Central memory CD8-positive, alpha-beta T cell (primary cell): ENCODE results near the gene PRPF6.
A peak's percentile ranks its signal among the peaks of the same experiment; 100 is the strongest.

Experiments used
- ATAC-seq: fragments of 150-1000 bp; cut with Tn5 transposase; replicated peaks from 2 replicates; pipeline ENCODE4 v1.10.0; 2022; ENCODE audit warnings: mild to moderate bottlenecking, moderate FRiP score, moderate number of reproducible peaks; ENCODE audit not compliant: poor library complexity, severe bottlenecking; ENCODE audit errors: extremely low read depth
- DNase-seq, 2 donors: peaks; one replicate each; pipeline ENCODE4 v3.0.0; 2021; ENCODE audit warnings: low spot score in 2 of 2
- H3K27ac Mint-ChIP-seq: one replicate; pipeline ENCODE4 v1.8.0; 2022; ENCODE audit warnings: low read depth, mild to moderate bottlenecking, moderate library complexity, mixed read lengths
- H3K27me3 Mint-ChIP-seq: one replicate; pipeline ENCODE4 v1.8.0; 2022; ENCODE audit warnings: mixed read lengths
- H3K36me3 Mint-ChIP-seq: one replicate; pipeline ENCODE4 v1.8.0; 2022; ENCODE audit warnings: mild to moderate bottlenecking, moderate library complexity, mixed read lengths; ENCODE audit not compliant: insufficient read depth
- H3K4me1 Mint-ChIP-seq: one replicate; pipeline ENCODE4 v1.8.0; 2022; ENCODE audit warnings: mixed read lengths
- H3K4me3 Mint-ChIP-seq: one replicate; pipeline ENCODE4 v1.8.0; 2022; ENCODE audit warnings: mild to moderate bottlenecking, moderate library complexity, mixed read lengths
- H3K9me3 Mint-ChIP-seq: one replicate; pipeline ENCODE4 v1.8.0; 2022; ENCODE audit warnings: mixed read lengths

PRPF6 gene

DNA sequence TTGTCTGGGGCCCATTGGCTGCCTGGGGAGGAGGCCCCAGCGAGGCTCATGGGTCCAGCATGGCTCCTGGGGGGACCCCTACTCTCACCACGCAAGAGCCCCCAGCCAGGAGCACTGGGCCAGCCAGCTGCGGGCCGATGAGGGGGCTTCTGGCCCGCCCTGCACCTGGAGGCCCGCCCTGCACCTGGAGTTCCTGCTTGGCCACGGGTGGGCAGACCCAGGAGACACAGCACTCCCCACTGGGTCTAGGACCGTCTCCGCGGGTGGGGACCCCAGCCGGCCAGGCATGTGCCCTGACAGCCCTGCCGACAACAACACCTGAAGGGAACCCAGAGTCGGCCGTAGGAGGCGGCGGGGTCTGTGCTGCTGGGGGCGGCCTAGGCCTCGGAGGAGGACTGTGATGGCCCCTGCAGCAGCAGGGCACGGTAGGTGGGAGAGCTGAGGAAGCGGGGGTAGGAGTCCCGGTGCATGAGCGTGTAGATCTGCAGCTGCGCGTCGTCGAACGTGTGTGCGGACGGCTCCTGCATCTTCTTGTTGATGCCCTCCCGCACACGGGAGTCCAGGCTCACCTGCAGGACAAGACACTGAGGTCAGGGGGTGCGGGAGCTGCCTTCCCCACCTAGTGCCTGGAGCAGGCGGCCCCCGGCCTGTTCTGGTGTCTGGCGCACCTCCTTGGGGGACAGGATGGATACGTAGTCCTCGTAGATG, 92.7 kb downstream of the PRPF6 start:
- no peak overlapping the region for H3K4me3 Mint-ChIP-seq
- no peaks in the 10 kb centered on the region for H3K9me3 Mint-ChIP-seq
- ATAC-seq (no peak), DNase-seq (no peak)
- H3K27me3 Mint-ChIP-seq: no peaks in the 10 kb centered on the region
- H3K36me3 Mint-ChIP-seq: peaks cover 15% of the 10 kb centered on the region
- no peak overlapping the region for H3K27ac Mint-ChIP-seq
- peaks cover 19% of the 10 kb centered on the region for H3K4me1 Mint-ChIP-seq

DNA sequence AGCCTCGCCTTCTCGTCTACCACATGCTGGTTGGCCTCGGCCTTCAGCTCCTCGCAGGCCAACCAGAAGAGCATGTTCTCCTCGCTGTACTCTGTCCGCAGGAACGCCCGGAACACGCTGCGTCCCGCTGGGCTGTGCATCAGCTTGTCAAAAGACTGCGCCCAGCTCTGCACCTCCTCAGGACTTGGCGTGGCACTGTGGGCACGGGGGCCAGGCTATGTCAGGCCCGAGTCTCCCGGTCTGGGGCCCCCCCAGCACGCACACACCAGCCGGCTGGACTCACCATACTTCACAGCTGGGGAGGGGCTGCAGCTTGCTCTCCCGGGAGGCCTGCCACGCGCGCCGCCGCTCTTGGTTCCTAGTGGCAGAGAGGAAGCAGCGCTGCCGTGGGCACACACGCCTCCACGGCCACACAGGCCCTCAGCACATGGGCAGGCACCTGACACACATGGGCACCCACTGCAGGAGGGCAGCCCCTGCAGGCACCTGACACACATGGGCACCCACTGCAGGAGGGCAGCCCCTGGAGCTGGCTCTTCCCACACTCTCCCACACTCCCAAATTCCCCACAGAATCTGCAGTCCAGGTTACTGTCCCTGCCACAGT, 93.4 kb downstream of the PRPF6 start:
- no peak for DNase-seq
- H3K4me3 Mint-ChIP-seq: no peak overlapping the region
- H3K27me3 Mint-ChIP-seq: no peaks in the 10 kb centered on the region
- H3K4me1 Mint-ChIP-seq: peaks cover 24% of the 10 kb centered on the region
- no peaks in the 10 kb centered on the region for H3K9me3 Mint-ChIP-seq
- H3K27ac Mint-ChIP-seq: no peak overlapping the region
- no peak for ATAC-seq
- peaks cover 11% of the 10 kb centered on the region for H3K36me3 Mint-ChIP-seq

DNA sequence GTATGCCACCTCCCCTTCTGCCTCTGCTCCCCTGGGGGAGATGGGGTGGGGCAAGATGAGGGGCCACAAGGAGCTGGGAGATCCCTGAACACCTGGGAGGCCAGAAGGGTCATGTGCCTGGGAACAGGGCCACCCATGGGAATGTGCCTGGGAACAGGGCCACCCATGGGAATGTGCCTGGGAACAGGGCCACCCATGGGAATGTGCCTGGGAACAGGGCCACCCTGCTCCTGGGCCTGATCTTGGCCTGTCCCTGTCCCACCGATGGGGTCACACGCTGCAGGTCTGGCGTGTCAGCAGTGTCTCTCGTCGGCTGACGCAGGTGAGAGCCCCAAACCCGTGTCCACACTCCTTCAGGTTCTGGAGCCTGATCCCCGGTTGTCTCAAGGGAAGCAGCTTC, 94.0 kb downstream of the PRPF6 start:
- Mint-ChIP-seq H3K36me3 (peaks cover 12% of the 10 kb centered on the region), H3K4me3 (no peak overlapping the region), H3K9me3 (no peaks in the 10 kb centered on the region)

DNA sequence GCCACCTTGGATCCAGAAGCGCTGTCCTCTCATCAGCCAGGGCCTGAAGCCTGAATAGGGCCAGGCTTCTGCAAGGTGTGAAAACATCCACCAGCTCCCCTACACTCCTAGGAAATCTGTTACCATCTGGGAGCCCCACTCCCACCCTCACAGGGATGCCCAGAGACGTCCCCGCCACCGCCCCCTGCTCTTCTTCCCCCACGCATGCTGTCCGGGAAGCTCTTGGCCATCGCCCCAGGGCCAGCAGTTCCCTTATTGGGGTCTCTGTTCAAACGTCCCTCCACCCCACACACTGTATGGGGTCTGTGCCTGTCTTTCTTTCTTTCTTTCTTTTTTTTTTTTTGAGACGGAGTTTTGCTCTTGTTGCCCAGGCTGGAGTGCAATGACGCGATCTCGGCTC, 94.6 kb downstream of the PRPF6 start:
- no peak for ATAC-seq
- peaks cover 13% of the 10 kb centered on the region for H3K36me3 Mint-ChIP-seq
- no peaks in the 10 kb centered on the region for H3K27me3 Mint-ChIP-seq
- H3K9me3 Mint-ChIP-seq: no peaks in the 10 kb centered on the region
- peaks cover 29% of the 10 kb centered on the region for H3K4me1 Mint-ChIP-seq
- peak overlapping the region; percentile 71 for H3K27ac Mint-ChIP-seq
- DNase-seq: no peak
- H3K4me3 Mint-ChIP-seq: peak overlapping the region; percentile 93

More for the DNA sequence above, 94.0 kb downstream of the PRPF6 start:
- no peak for ATAC-seq
- peak overlapping the region; percentile 71 for H3K27ac Mint-ChIP-seq
- no peak for DNase-seq
- H3K27me3 Mint-ChIP-seq: no peaks in the 10 kb centered on the region
- H3K4me1 Mint-ChIP-seq: peaks cover 24% of the 10 kb centered on the region

DNA sequence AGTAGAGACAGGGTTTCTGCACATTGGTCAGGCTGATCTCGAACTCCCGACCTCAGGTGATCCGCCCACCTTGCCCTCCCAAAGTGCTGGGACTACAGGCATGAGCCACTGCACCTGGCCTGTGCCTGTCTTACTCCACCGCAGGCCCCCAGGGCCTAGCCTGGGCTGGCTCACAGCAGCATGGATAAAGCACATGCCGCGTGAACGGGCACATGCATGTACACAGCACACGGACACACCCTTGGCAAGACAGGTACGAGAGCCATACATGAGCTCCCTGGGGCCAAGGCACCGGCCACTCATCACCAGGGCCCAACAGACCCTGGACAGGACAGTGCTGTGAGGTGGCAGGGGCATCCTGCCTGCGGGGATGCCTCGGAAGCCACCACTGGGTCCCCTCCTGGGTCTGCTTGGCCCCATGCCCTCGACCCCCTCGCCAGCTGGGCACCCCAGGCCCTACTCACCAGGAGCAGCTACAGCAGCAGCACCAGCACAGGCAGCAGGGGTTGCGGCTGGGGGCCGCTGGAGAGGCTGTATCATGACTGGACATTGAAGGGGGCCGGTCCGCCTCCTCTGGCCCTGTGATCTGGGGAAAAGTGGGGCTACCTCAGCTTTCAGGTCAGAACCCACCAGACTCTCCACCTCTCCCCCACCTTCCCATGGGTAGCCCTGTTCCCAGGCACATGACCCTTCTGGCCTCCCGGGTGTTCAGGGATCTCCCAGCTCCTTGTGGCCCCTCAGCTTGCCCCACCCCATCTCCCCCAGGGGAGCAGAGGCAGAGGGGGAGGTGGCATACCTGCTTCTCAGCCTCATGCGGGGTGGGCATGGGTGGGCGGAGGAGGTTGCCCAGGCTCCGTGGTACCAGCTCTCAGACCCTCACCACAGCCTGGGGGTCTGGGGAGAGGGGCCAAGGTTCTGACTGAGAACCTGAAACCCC, 95.4 kb downstream of the PRPF6 start:
- DNase-seq: no peak
- no peak for ATAC-seq
- Mint-ChIP-seq H3K9me3 (no peaks in the 10 kb centered on the region), H3K4me1 (peaks cover 33% of the 10 kb centered on the region), H3K4me3 (peak overlapping the region; percentile 93), H3K36me3 (peaks cover 13% of the 10 kb centered on the region), H3K27ac (peak overlapping the region; percentile 71), H3K27me3 (no peaks in the 10 kb centered on the region)

DNA sequence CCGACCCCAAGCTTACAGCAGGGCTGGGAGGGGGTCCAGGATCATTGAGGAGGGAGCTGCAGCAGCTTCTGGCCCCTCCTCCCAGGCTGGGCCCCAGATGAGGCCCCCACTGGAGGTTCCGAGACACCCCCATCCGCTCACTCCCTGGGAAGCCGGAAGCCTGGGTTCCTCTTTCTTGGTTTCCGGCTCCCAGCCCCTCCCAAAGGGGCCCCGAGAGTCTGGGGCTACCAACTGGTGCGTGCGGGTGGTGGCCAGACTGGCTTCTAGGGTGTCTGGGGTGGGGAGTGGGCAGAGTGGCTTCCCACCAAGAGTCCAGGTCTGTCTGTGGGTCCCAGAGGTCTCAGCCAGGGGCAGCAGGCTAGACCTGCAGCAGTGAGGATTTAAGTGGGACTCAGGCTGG, 96.2 kb downstream of the PRPF6 start:
- Mint-ChIP-seq H3K27ac (peak overlapping the region; percentile 41), H3K4me3 (peak overlapping the region; percentile 93), H3K36me3 (peaks cover 13% of the 10 kb centered on the region), H3K4me1 (peaks cover 40% of the 10 kb centered on the region), H3K9me3 (no peaks in the 10 kb centered on the region), H3K27me3 (no peaks in the 10 kb centered on the region)
- ATAC-seq (no peak), DNase-seq (no peak)

DNA sequence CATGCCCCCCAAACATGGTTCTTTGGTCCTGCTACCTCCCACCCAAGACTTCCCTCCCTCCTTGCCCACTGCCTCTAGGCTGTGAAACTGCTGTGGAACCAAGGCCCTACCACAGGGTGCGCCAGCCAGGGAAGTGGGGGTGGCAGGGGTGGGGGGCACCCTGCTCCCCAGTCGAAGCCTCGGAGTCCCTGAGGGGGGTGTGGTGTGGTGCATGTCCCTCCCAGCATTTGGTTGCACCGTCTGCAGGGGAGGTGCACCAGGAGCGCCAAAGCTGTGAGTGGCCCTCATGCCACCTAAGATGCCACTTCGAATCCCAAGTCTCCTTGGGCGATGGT, 96.6 kb downstream of the PRPF6 start:
- no peaks in the 10 kb centered on the region for H3K27me3 Mint-ChIP-seq
- H3K4me1 Mint-ChIP-seq: peaks cover 44% of the 10 kb centered on the region
- peak overlapping the region; percentile 93 for H3K4me3 Mint-ChIP-seq
- ATAC-seq (peak; percentile 4), DNase-seq (no peak)
- H3K36me3 Mint-ChIP-seq: peaks cover 13% of the 10 kb centered on the region
- no peaks in the 10 kb centered on the region for H3K9me3 Mint-ChIP-seq
- H3K27ac Mint-ChIP-seq: peak overlapping the region; percentile 70

DNA sequence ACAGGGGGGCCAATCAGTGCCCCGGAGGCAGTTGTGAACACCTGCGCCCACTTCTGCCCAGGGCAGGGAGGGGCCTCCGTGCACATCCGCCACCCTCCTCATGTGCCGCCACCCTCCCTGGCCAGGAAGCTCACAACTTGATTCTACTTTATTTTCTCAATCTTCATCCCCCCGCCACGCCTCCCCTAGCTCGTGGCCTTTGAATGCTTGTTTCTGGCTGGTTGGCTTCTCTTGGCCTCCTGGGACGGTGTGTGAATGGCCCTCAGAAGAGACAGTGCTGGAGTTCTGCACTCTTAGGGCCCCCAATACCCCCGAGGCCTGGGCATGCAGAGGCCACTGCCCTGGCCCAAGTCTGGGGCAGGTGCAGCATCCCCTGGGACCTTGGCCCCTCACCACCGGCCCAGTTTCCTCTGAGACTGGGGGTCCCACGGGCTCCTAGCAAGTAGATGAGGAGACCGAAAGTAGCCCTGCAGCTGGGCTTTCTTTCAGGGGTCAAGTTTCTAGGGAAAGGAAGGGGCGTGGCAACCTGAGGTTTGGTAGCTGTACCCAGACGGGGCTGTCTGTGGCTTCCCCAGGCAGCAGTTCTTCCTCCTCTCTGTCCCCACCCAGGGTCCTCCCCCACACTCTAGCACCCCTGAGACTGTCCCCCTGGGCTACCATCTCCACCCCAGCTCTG, 97.1 kb downstream of the PRPF6 start:
- no peaks in the 10 kb centered on the region for H3K27me3 Mint-ChIP-seq
- peak overlapping the region; percentile 93 for H3K4me3 Mint-ChIP-seq
- H3K9me3 Mint-ChIP-seq: no peaks in the 10 kb centered on the region
- peaks cover 49% of the 10 kb centered on the region for H3K4me1 Mint-ChIP-seq
- ATAC-seq (peak; percentile 66), DNase-seq (peak; percentile 49 to 59)
- H3K27ac Mint-ChIP-seq: peak overlapping the region; percentile 70
- H3K36me3 Mint-ChIP-seq: peaks cover 13% of the 10 kb centered on the region

DNA sequence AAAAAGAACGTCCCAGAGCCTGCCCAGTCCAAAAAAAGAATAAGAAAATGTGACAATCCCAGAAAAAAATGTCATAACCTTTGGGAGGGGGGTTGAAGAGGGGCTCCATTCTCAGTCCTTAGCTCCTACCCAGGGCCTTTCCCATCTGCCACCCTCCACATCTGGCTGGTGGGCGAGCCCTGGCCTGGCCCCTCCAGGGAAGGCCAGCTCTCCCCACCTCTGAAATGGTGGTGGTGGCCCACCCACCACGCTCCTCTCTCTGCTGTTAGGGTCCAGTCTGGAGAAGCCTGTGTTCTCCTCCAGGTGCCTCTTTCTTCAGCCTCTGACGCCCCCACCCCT, 98.0 kb downstream of the PRPF6 start:
- H3K36me3 Mint-ChIP-seq: peaks cover 14% of the 10 kb centered on the region
- H3K4me1 Mint-ChIP-seq: peaks cover 52% of the 10 kb centered on the region
- DNase-seq (no peak), ATAC-seq (no peak)
- H3K27ac Mint-ChIP-seq: peak overlapping the region; percentile 70
- H3K4me3 Mint-ChIP-seq: peak overlapping the region; percentile 93
- H3K9me3 Mint-ChIP-seq: no peaks in the 10 kb centered on the region
- H3K27me3 Mint-ChIP-seq: no peaks in the 10 kb centered on the region

DNA sequence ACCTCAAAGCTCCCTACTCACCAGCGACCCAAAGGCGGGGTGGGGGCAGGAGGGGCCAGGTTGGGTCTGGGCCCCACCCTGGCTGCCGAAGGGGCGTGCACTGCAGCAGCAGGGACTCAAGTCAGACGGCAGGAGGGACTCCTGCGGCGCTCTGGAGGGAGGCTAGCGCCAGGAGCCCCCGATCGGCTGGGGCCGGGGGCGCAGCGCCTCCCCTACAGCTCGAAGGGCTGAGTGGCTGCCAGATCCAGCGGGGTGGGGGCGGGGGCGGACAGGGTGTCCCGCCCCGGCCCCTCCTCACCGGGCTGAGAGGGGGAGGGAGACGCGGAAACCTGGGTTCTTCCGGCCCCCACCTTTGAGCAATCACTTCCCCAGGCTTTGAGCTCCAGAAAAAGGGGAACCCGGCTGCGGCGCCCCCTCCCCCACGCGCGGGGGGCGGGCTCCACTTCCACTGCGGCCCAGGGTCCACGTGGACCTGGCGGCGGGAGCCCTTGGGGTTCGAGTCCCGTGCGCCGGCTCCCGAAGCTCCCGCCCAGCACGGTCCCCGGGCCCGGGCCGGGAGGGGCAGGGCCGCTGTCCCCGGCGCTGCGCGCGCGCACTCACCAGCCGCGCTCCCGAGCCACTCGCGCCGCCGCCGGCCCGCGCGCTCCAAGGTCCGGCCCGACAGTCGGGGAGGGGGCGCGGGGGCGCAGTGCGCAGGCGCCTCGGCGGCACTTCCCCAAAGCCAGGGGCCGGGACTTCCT, 98.5 kb downstream of the PRPF6 start, which contains the start of gene RGS19:
Gene RGS19, minus strand, starts transcription at position 246 of the 740 bp plus-strand sequence. CDS start 2,632 bp downstream, outside the sequence.
- ATAC-seq (peak; percentile 24), DNase-seq (peak; percentile 40 to 48)
- H3K27me3 Mint-ChIP-seq: no peaks in the 10 kb centered on the region
- peak within 1 kb of the TSS; percentile 70 for H3K27ac Mint-ChIP-seq
- H3K9me3 Mint-ChIP-seq: no peaks in the 10 kb centered on the region
- H3K4me3 Mint-ChIP-seq: peak within 1 kb of the TSS; percentile 93
- H3K4me1 Mint-ChIP-seq: peaks cover 57% of the 10 kb centered on the region
- H3K36me3 Mint-ChIP-seq: peaks cover 13% of the 10 kb centered on the region

DNA sequence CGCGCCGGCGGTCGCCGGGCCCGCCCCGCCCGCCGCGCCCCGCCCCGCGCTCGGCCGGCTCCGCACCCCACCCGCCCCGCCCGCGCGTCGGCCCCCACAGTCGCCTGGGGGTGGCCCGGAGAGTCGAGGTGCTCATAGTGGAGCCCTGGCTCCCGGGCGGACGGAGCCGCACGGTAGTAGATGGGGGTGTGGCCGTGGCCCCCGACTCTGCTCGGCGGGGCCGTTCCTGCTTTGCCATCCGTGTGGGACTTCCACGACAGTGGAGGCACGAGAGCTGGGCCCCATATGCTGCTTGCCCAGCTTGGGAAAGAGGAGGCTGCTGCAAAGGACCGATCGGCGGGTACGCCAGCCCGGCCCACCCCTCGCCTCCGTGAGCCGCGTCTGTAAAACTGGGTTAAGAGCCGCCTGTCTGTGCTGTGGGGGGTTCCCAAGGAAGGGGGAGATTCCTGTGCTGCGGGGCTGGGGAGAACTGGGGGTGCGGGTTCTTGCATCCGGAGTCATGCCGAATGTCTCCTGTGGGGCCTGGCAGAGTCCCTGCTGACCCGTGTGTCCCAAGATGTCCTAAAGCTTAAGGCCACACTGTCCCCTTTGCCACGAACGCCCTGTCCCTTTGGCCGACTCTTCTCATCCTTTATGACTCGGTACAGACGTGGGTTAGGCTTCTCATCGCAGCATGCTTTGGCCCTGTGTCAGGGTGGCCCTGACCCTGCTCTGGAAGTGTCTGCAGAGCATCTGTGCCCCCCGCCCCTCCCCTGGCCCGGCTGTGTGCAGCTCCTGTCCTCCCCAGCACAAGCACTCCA, 99.3 kb downstream of the PRPF6 start, which contains the start of gene OPRL1:
Gene OPRL1, plus strand, starts transcription at position 70 of the 800 bp plus-strand sequence. CDS start 12,639 bp downstream, outside the sequence.
- no peaks in the 10 kb centered on the region for H3K9me3 Mint-ChIP-seq
- peak within 1 kb of the TSS; percentile 93 for H3K4me3 Mint-ChIP-seq
- H3K27ac Mint-ChIP-seq: peak within 1 kb of the TSS; percentile 70
- peaks cover 10% of the 10 kb centered on the region for H3K36me3 Mint-ChIP-seq
- H3K27me3 Mint-ChIP-seq: no peaks in the 10 kb centered on the region
- DNase-seq (peak in 1 of 2 donors; percentile 55), ATAC-seq (peak; percentile 47)
- H3K4me1 Mint-ChIP-seq: peaks cover 60% of the 10 kb centered on the region
